ENCODE results near the gene FGFR2. TPM values are rescaled to one million over a fixed set of nuclear protein-coding genes. Genes with fewer than 3 reads are reported as not detected.

The FGFR2 gene
- polyA plus RNA-seq, 1 experiment, result not detected

GRCh38 chr10:121532292-121532864 is 65.9 kb downstream of the FGFR2 start:
- Histone ChIP-seq H3K27me3 (ENCODE audit: control insufficient read depth, insufficient read depth, low read length) (no peaks in the 10 kb centered on the region), H3K27ac (ENCODE audit: low read depth, low read length) (no peak overlapping the region), H3K4me3 (ENCODE audit: low read depth, low read length) (no peak overlapping the region), H3K9me3 (ENCODE audit: control insufficient read depth, insufficient read depth, low read length) (peaks cover 50% of the 10 kb centered on the region)
- no peak for DNase-seq (ENCODE audit: low read depth, low spot score)
- no peak for TF ChIP-seq CTCF (IDR thresholded peaks at IDR 0.05; ENCODE audit: low read depth, low read length)
- ChIA-PET POLR2A (no interaction called here), CTCF (no interaction called here)

GRCh38 chr10:121531830-121532178 is 66.4 kb downstream of the FGFR2 start:
- H3K9me3 ChIP-seq (ENCODE audit: control insufficient read depth, insufficient read depth, low read length), result peaks cover 53% of the 10 kb centered on the region
- POLR2A ChIA-PET, result no interaction called here
- TF ChIP-seq CTCF (IDR thresholded peaks at IDR 0.05; ENCODE audit: low read depth, low read length), result no peak
- CTCF ChIA-PET, result interaction anchor here (0.7 kb wide), 1 partner anchor 965 kb away, joined by 4 read pairs; no protein-coding TSS in a partner anchor
- H3K27ac ChIP-seq (ENCODE audit: low read depth, low read length), result no peak overlapping the region
- no peak for DNase-seq (ENCODE audit: low read depth, low spot score)
- no peaks in the 10 kb centered on the region for H3K27me3 ChIP-seq (ENCODE audit: control insufficient read depth, insufficient read depth, low read length)
- H3K4me3 ChIP-seq (ENCODE audit: low read depth, low read length), result no peak overlapping the region

DNA sequence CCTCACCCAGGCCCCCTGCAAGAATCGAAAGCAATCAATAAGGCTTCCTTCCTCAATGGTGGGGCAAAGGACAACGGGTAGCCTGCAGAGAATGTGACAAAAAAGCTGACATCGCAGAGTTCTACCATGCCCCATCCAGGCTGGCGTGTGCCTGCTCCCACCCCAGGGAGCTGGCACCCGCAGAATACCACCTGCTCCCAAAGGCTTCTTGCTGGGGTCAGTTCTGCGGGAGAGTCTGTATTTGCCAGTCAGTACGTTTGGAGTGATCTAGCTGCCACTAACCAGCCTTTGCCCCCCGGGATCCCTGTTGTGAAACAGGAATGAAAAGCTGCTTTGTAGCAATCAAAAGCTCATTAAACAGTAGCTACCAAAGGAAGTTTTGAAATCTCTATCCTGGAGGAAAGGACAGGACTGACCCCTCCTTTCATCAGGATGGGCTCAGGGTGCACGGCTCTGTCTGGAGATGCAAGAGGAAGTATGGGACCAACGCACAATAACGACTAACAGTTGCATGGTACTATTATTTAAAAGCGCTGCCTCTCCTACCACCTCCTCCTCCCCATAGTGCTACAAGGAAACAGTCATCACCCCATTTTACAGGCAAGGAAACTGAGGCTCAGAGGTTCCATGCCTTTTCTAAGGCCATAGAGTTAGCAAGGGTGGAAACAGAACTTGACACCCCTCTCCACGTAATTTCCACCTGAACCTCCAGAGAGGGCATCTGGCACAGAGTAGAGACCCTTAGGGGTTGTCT is 67.0 kb downstream of the FGFR2 start:
- Histone ChIP-seq H3K4me3 (ENCODE audit: low read depth, low read length) (no peak overlapping the region), H3K27me3 (ENCODE audit: control insufficient read depth, insufficient read depth, low read length) (no peaks in the 10 kb centered on the region), H3K27ac (ENCODE audit: low read depth, low read length) (no peak overlapping the region), H3K9me3 (ENCODE audit: control insufficient read depth, insufficient read depth, low read length) (peaks cover 58% of the 10 kb centered on the region)
- ChIA-PET POLR2A (no interaction called here), CTCF (interaction anchor here (0.7 kb wide), 1 partner anchor 966 kb away, joined by 4 read pairs; no protein-coding TSS in a partner anchor)
- TF ChIP-seq CTCF (IDR thresholded peaks at IDR 0.05; ENCODE audit: low read depth, low read length), result no peak
- no peak for DNase-seq (ENCODE audit: low read depth, low spot score)

GRCh38 chr10:121530481-121531075 is 67.7 kb downstream of the FGFR2 start:
- no peak for TF ChIP-seq CTCF (IDR thresholded peaks at IDR 0.05; ENCODE audit: low read depth, low read length)
- Histone ChIP-seq H3K27ac (ENCODE audit: low read depth, low read length) (no peak overlapping the region), H3K4me3 (ENCODE audit: low read depth, low read length) (no peak overlapping the region), H3K9me3 (ENCODE audit: control insufficient read depth, insufficient read depth, low read length) (peaks cover 57% of the 10 kb centered on the region), H3K27me3 (ENCODE audit: control insufficient read depth, insufficient read depth, low read length) (no peaks in the 10 kb centered on the region)
- DNase-seq (ENCODE audit: low read depth, low spot score), result no peak
- CTCF ChIA-PET, result no interaction called here
- POLR2A ChIA-PET, result no interaction called here

DNA sequence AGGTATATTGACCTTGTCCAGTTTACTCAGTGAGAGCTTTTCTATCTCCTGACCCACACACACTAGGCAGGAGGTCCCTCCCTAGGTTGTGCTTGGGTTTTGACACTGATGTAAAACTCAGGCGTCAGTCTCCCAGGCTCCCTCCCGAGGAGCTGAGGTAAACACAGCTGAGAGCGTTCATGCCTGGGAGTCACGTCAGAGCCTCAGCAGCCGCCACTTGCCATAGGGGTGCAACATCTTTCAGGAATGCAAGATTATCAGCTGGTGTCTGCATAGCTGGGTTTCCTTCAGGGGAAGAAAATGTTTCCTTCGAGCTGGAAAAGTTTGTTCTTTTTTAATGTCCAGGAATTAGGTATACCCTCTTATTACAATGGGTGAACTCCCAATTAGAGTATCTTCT is 70.6 kb downstream of the FGFR2 start:
- Histone ChIP-seq H3K27ac (ENCODE audit: low read depth, low read length) (no peak overlapping the region), H3K27me3 (ENCODE audit: control insufficient read depth, insufficient read depth, low read length) (no peaks in the 10 kb centered on the region), H3K4me3 (ENCODE audit: low read depth, low read length) (no peak overlapping the region), H3K9me3 (ENCODE audit: control insufficient read depth, insufficient read depth, low read length) (peaks cover 47% of the 10 kb centered on the region)
- POLR2A ChIA-PET, result no interaction called here
- CTCF ChIA-PET, result no interaction called here
- no peak for DNase-seq (ENCODE audit: low read depth, low spot score)
- TF ChIP-seq CTCF (IDR thresholded peaks at IDR 0.05; ENCODE audit: low read depth, low read length), result no peak
